Mesodermal cell (in vitro differentiated cells): Measurements from ENCODE around the gene NNT.
"Not testable (repeated sequence)": the region's sequence is repeated elsewhere in the genome, so short reads cannot be mapped to it uniquely, and the experiment has no call there.

Experiments
- H3K27ac ChIP-seq: 2 replicates; pipeline ENCODE4 v1.7.0; 2013; ENCODE audit warnings: mild to moderate bottlenecking, low read depth, low read length, moderate library complexity; ENCODE audit not compliant: severe bottlenecking
- H3K36me3 ChIP-seq: 2 replicates; pipeline ENCODE4 v1.7.1; 2013; ENCODE audit warnings: mild to moderate bottlenecking, low read length, moderate library complexity; ENCODE audit not compliant: control insufficient read depth, insufficient read depth
- H3K4me1 ChIP-seq: one replicate; pipeline ENCODE4 v1.7.1; 2013; ENCODE audit warnings: mild to moderate bottlenecking, low read length; ENCODE audit not compliant: insufficient read depth, control insufficient read depth, poor library complexity, severe bottlenecking
- H3K4me3 ChIP-seq: 2 replicates; pipeline ENCODE4 v1.7.0; 2013; ENCODE audit warnings: low read length, control low read depth, mild to moderate bottlenecking; ENCODE audit not compliant: insufficient read depth, poor library complexity, severe bottlenecking; ENCODE audit errors: extremely low read depth
- H3K9me3 ChIP-seq: 2 replicates; pipeline ENCODE4 v1.7.1; 2013; ENCODE audit warnings: mild to moderate bottlenecking, low read length, moderate library complexity; ENCODE audit not compliant: control insufficient read depth
- WGBS, 2 experiments: methylation state at CpG; one replicate each; pipeline ENCODE4 v1.1.5; 2013; ENCODE audit warnings: missing lambda C conversion rate in 2 of 2; ENCODE audit not compliant: insufficient coverage in 2 of 2; 5-methylcytosine and 5-hydroxymethylcytosine counted together

NNT gene

DNA sequence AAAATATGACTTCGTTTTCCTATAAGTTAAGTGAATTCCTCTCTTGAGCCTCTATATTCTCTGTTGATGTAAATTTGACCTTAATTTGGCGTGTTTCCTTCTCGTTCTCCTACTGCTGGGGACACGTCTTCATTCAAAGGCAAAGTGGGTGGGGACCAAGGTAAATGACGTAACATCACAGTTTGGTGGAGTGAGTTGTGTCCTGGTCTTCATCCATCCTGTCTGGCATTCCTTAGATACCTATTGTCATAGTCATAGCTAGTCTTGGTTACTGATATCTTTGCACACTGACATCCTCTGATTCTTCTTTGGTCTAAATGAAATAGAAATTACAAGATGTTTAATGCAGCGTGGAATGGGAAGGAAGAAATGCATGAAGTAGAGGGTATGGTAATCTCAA, 108.5 kb downstream of the NNT start:
- WGBS, 2 experiments, result 71% methylated on average over 1 of the region's 6 CpGs; no CpG with 5 or more reads in 1 of the 2 experiments
- H3K27ac ChIP-seq, result peak overlapping the region; percentile 68
- H3K4me1 ChIP-seq, result no peaks in the 10 kb centered on the region
- no peaks in the 10 kb centered on the region for H3K36me3 ChIP-seq
- no peak overlapping the region for H3K4me3 ChIP-seq
- no peaks in the 10 kb centered on the region for H3K9me3 ChIP-seq

GRCh38 chr5:43712081-43712480, 109.1 kb downstream of the NNT start:
- no peaks in the 10 kb centered on the region for H3K36me3 ChIP-seq
- no peak overlapping the region for H3K4me3 ChIP-seq
- 80% methylated on average over 1 of the region's 3 CpGs; no CpG with 5 or more reads in 1 of the 2 experiments for WGBS, 2 experiments
- no peaks in the 10 kb centered on the region for H3K9me3 ChIP-seq
- H3K4me1 ChIP-seq, result no peaks in the 10 kb centered on the region
- H3K27ac ChIP-seq, result peak overlapping the region; percentile 48

- H3K4me1 ChIP-seq, H3K9me3 ChIP-seq, H3K27ac ChIP-seq, H3K4me3 ChIP-seq, H3K36me3 ChIP-seq: not testable (repeated sequence)
- WGBS, 2 experiments, result no CpG with 5 or more reads among the region's 3 CpGs
These were observed 116.8 kb downstream of the NNT start for GRCh38 chr5:43719783-43720182.

GRCh38 chr5:43728581-43728980, 125.6 kb downstream of the NNT start:
- Histone ChIP-seq H3K4me1 (no peaks in the 10 kb centered on the region), H3K27ac (no peak overlapping the region), H3K9me3 (no peaks in the 10 kb centered on the region), H3K4me3 (no peak overlapping the region), H3K36me3 (no peaks in the 10 kb centered on the region)
- 60% methylated on average over 1 of the region's 3 CpGs; no CpG with 5 or more reads in 1 of the 2 experiments for WGBS, 2 experiments

DNA sequence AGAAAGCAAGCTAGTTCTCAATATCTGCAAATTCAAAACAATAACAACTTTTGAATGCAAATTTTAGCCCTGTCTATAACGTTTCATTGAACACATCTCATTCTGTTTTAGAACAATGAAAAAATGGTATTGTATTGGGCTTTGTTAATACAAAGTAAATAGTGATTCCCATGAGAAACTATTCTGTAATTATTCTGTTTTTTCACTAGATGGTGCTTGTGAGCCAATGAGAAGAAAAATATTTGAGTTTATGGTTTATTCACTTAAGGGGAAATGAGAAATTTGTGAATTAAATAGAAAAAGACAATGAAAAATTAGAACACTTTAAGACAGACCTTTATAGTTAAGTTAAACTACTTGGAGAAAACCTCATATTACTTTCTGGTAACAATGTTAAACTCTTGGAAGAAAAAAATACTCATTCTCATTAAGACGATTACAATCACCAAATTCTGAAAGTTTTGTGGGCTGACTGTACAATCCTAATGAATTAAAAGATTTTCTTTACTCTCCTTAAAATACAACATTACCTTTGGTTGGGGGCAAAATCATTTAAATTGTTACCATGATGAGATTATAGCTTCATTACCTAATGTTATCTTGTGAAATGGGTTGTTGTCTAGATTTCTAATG, 127.0 kb downstream of the NNT start:
- H3K36me3 ChIP-seq, result no peaks in the 10 kb centered on the region
- H3K9me3 ChIP-seq, result no peaks in the 10 kb centered on the region
- no peak overlapping the region for H3K27ac ChIP-seq
- H3K4me3 ChIP-seq, result no peak overlapping the region
- H3K4me1 ChIP-seq, result no peaks in the 10 kb centered on the region
- no CpG with 5 or more reads among the region's 2 CpGs for WGBS, 2 experiments

GRCh38 chr5:43730832-43731342, 127.9 kb downstream of the NNT start:
- H3K36me3 ChIP-seq, result no peaks in the 10 kb centered on the region
- H3K4me3 ChIP-seq, result no peak overlapping the region
- H3K9me3 ChIP-seq, result no peaks in the 10 kb centered on the region
- H3K27ac ChIP-seq, result no peak overlapping the region
- H3K4me1 ChIP-seq, result no peaks in the 10 kb centered on the region
- no CpG with 5 or more reads among the region's 2 CpGs for whole genome bisulfite sequencing, 2 experiments

DNA sequence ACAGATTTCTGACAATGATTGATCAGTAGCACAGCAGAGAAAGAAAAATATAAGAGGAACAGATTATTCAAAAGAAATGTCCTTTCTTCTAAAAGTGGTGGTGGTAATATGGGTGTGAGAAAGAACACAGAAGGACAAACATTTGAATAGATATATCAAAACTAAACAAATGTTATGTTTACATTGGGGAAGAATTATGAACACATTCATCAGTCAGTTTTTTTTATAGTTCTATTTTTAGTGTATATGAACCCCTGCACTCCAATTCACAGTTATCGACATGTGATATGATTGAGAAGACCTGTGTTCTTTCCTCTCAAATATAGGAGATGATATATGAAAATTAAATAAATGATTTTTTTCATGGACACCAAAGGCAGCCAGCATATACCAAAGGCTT, 128.6 kb downstream of the NNT start:
- no peaks in the 10 kb centered on the region for H3K4me1 ChIP-seq
- no CpG with 5 or more reads among the region's 1 CpG for WGBS, 2 experiments
- no peaks in the 10 kb centered on the region for H3K9me3 ChIP-seq
- no peaks in the 10 kb centered on the region for H3K36me3 ChIP-seq
- H3K4me3 ChIP-seq, result no peak overlapping the region
- no peak overlapping the region for H3K27ac ChIP-seq

- H3K27ac ChIP-seq, H3K36me3 ChIP-seq, H3K4me3 ChIP-seq, H3K4me1 ChIP-seq, H3K9me3 ChIP-seq: not testable (repeated sequence)
- WGBS, 2 experiments, result 95 to 97% methylated on average over 16 to 23 of the region's 32 CpGs
These were observed 143.1 kb downstream of the NNT start for GRCh38 chr5:43745923-43746548.

DNA sequence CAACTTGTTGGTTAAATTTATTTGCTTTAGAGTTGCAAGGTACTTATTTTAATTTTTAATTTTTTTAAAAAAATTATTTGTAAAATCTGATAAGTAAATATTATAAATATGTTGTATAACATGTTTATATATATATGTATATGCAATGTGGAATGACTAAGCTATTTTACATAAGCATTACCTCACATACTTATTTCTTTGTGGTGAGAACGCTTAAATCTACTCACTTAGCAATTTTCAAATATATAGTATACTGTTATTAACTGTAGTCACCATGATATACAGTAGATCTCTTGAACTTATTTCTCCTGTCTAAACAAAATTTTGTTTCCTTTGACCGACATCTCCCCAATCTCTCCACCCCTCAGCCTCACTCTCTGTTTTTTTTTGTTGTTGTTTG, 147.8 kb downstream of the NNT start:
- no peak overlapping the region for H3K27ac ChIP-seq
- H3K4me3 ChIP-seq, result no peak overlapping the region

DNA sequence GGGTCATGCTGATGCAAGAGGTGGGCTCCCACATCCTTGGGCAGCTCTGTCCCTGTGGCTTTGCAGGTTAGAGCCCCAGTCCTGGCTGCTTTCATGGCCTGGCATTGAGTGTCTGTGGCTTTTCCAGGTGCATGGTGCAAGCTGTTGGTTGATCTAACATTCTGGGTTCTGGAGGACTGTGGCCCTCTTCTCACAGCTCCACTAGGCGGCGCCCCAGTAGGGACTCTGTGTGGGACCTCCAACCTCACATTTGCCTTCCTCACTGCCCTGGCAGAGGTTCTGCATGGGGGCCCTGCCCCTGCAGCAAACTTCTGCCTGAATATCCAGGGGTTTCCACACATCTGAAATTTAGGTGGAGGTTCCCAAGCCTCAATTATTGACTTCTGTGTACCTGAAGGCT, 150.1 kb downstream of the NNT start:
- WGBS, 2 experiments, result 100% methylated on average over 2 of the region's 2 CpGs; no CpG with 5 or more reads in 1 of the 2 experiments
- H3K4me3 ChIP-seq, result no peak overlapping the region

More for the DNA sequence above, 147.8 kb downstream of the NNT start:
- H3K36me3 ChIP-seq, result no peaks in the 10 kb centered on the region
- WGBS, 2 experiments, result no CpG with 5 or more reads among the region's 2 CpGs
- H3K4me1 ChIP-seq, result no peaks in the 10 kb centered on the region
- peaks cover 9% of the 10 kb centered on the region for H3K9me3 ChIP-seq

More for the DNA sequence above, 150.1 kb downstream of the NNT start:
- H3K4me1 ChIP-seq, result no peaks in the 10 kb centered on the region
- H3K9me3 ChIP-seq, result peaks cover 7% of the 10 kb centered on the region
- H3K27ac ChIP-seq, result no peak overlapping the region
- no peaks in the 10 kb centered on the region for H3K36me3 ChIP-seq
